IPS DF 6.9 (cell line): ENCODE results near the gene FAM47E.
A peak's percentile ranks its signal among the peaks of the same experiment; 100 is the strongest.

Source experiments
- DNase-seq: peaks from one replicate; pipeline ENCODE4 v3.0.0-alpha.2; 2013; ENCODE audit warnings: low read depth, low spot score
- H3K27ac ChIP-seq: one replicate; pipeline ENCODE4 v1.5.1; 2013; ENCODE audit warnings: low read length, control low read depth
- H3K27me3 ChIP-seq: 2 replicates; pipeline ENCODE4 v1.6.1; 2013; ENCODE audit warnings: mild to moderate bottlenecking, low read length; ENCODE audit not compliant: control insufficient read depth, insufficient read depth
- H3K36me3 ChIP-seq: 2 replicates; pipeline ENCODE4 v1.6.1; 2013; ENCODE audit warnings: low read length; ENCODE audit not compliant: control insufficient read depth, insufficient read depth
- H3K4me1 ChIP-seq: 2 replicates; pipeline ENCODE4 v1.6.1; 2013; ENCODE audit warnings: low read length; ENCODE audit not compliant: control insufficient read depth, insufficient read depth
- H3K4me3 ChIP-seq: 2 replicates; pipeline ENCODE4 v1.5.1; 2013; ENCODE audit warnings: mild to moderate bottlenecking, low read length
- H3K9me3 ChIP-seq: 2 replicates; pipeline ENCODE4 v1.6.1; 2013; ENCODE audit warnings: low read length, inconsistent platforms; ENCODE audit not compliant: control insufficient read depth, insufficient read depth
- WGBS: extraction: QIAGEN DNeasy Blood & Tissue Kit; methylation state at CpG from one replicate; pipeline ENCODE4 v1.1.7; 2013; ENCODE audit warnings: mixed read lengths, missing lambda C conversion rate; ENCODE audit not compliant: insufficient read length, insufficient coverage; 5-methylcytosine and 5-hydroxymethylcytosine counted together

The FAM47E gene

GRCh38 chr4:76300012-76300411 is 48.5 kb downstream of the FAM47E start:
- no peak overlapping the region for H3K27ac ChIP-seq
- DNase-seq, result no peak
- H3K4me1 ChIP-seq, result no peaks in the 10 kb centered on the region

GRCh38 chr4:76301068-76301774 is 49.7 kb downstream of the FAM47E start:
- Histone ChIP-seq H3K27me3 (peaks cover 5% of the 10 kb centered on the region; the same call in 1 of the 2 replicates), H3K27ac (no peak overlapping the region), H3K4me3 (no peak overlapping the region), H3K9me3 (no peaks in the 10 kb centered on the region), H3K36me3 (no peaks in the 10 kb centered on the region), H3K4me1 (peaks cover 2% of the 10 kb centered on the region)
- no CpG with 5 or more reads among the region's 4 CpGs for WGBS
- no peak for DNase-seq

More at GRCh38 chr4:76300012-76300411, 48.5 kb downstream of the FAM47E start:
- Histone ChIP-seq H3K4me3 (no peak overlapping the region), H3K27me3 (no peaks in the 10 kb centered on the region), H3K9me3 (no peaks in the 10 kb centered on the region), H3K36me3 (no peaks in the 10 kb centered on the region)
- WGBS, result no CpG with 5 or more reads among the region's 4 CpGs

DNA sequence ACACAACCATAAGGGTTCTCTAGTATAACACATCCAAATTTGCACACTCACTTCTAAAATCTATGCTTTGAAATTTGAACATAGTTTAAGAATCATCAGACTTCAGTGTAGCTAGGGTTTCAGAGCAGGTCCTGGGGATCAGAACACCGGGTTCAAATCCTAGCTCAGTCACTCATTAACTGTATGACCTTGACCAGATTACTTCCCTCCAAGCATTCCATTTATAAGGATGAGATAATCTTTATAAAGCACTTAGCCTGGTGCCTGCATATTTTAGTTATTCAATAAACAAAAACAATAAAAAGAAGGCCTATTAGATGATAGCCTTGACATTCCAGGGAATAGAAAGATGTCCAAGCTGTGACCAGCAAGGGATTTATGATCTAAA is 50.2 kb downstream of the FAM47E start:
- H3K9me3 ChIP-seq, result no peaks in the 10 kb centered on the region
- WGBS, result no CpG with 5 or more reads among the region's 1 CpG
- peaks cover 5% of the 10 kb centered on the region; the same call in 1 of the 2 replicates for H3K27me3 ChIP-seq
- H3K4me1 ChIP-seq, result peaks cover 2% of the 10 kb centered on the region
- no peak overlapping the region for H3K27ac ChIP-seq
- no peak overlapping the region for H3K4me3 ChIP-seq
- H3K36me3 ChIP-seq, result no peaks in the 10 kb centered on the region
- DNase-seq, result no peak

DNA sequence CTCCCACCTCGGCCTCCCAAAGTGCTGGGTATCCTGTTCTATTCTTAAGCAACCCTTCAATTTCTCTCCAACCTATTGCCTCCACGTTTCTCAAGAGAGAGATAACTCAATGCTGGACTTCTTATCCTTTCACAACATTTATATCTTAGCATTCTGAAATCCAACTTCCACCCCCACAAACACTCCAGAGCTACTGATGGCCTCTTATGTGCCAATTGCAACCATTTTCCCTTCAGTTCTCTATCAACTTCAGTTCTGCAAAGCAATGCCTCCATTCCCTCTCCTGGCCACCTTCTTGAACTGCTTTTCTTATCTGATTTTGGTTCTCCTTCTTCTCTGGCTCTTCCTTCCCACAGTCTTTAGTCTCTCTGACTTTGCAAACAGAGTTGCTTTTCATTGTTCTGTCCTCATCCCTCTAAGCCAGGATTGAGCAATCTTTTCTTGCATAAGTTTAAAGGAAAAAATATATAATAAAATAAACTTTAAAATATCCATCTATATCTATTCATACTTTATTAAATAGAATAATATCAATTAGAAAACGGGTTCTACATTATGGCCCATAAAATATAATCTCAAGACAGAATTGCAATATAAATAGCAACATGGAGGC is 51.4 kb downstream of the FAM47E start:
- H3K27ac ChIP-seq, result no peak overlapping the region
- peaks cover 5% of the 10 kb centered on the region; the same call in 1 of the 2 replicates for H3K27me3 ChIP-seq
- peaks cover 3% of the 10 kb centered on the region for H3K4me1 ChIP-seq
- no peak for DNase-seq
- H3K4me3 ChIP-seq, result no peak overlapping the region
- H3K9me3 ChIP-seq, result no peaks in the 10 kb centered on the region
- 100% methylated on average over 1 of the region's 3 CpGs for WGBS
- no peaks in the 10 kb centered on the region for H3K36me3 ChIP-seq

DNA sequence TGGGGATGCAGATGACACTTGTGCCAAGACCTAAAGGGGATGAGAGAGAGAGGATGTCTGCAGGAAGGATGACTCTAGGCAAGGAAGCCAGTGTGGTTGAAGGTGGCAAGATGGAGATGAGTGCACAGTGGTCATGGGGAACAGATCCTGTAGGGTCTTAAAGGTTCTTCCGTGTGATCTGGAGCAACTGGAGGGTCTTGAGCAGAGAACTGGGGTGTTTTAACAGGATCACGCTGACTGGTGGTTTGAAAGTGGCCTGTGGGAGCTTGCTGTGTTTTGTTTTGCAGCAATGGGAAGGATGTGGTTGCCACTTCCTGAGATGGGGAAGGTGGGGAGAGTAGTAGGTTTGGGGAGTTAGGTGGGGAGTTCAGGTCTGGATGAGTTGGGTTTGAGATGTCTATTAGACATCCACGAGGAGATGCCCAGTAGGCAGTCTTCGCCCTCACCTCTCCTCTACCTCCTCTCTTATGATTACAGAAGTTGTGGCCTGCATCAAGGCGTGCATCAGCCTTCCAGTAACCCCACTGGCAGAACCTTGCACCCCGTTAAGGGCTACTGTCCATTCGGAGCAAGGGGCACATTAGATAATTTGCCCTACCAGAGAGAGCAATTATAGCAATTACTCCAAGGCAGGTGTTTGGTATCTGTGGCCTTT is 53.6 kb downstream of the FAM47E start:
- Histone ChIP-seq H3K27me3 (peaks cover 5% of the 10 kb centered on the region; the same call in 1 of the 2 replicates), H3K9me3 (no peaks in the 10 kb centered on the region), H3K27ac (no peak overlapping the region), H3K4me1 (peaks cover 3% of the 10 kb centered on the region), H3K36me3 (0 out of 2 replicates have a peak, but pooled peaks cover 5% of the 10 kb centered on the region), H3K4me3 (no peak overlapping the region)
- WGBS, result no CpG with 5 or more reads among the region's 7 CpGs
- no peak for DNase-seq

- Histone ChIP-seq H3K4me3 (peak within 1 kb of the TSS; percentile 79), H3K27ac (no peak within 1 kb of the TSS), H3K36me3 (0 out of 2 replicates have a peak, but pooled peaks cover 5% of the 10 kb centered on the region), H3K4me1 (peaks cover 3% of the 10 kb centered on the region), H3K27me3 (peaks cover 5% of the 10 kb centered on the region; the same call in 1 of the 2 replicates), H3K9me3 (no peaks in the 10 kb centered on the region)
- peak; percentile 31 for DNase-seq
- no CpG with 5 or more reads among the region's 85 CpGs for WGBS
These were observed 54.7 kb downstream of the FAM47E start, which contains the start of gene STBD1 for GRCh38 chr4:76305971-76306881. STBD1 (plus strand) TSS chr4:76306733; CDS start chr4:76306770, 37 bp downstream.

DNA sequence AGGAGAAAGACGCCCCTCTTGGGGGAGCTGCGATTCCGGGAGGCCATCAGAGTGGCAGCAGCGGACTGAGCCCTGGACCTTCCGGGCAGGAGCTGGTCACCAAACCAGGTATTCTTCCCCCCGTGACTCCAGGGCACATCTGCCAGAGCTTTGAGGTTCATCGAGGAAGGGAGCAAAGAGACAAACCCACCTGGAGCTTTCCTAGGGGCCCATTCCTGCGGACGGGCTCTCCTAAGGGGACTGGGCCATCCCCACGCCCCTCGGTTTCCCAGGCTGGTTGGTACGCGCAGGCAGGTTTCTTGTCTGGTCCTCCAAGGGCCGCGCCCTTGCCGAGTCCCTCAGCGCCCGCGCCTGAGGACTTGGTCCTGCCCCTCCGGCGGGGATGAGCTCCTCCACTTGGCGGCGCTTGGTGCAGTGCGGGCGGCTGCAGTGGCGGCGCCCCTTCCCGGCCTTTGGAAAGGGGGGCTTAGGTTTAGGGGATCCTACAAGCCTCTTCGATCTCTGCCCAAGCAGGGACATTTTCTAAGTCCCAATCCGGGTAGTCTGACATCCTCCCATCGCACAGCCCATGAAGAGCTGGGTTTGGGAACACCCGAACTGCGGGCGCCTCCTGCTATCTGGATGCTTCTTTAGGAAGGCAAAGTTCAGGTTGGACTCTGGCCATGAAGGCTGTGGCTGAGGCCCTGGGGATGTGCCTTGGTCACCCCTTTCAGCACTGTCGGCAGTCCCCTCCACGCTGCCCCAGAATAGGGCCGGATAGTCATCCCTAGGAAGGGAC is 55.5 kb downstream of the FAM47E start:
- Histone ChIP-seq H3K9me3 (no peaks in the 10 kb centered on the region), H3K27me3 (peaks cover 5% of the 10 kb centered on the region; the same call in 1 of the 2 replicates), H3K36me3 (0 out of 2 replicates have a peak, but pooled peaks cover 5% of the 10 kb centered on the region), H3K4me3 (peak overlapping the region; percentile 79), H3K4me1 (peaks cover 3% of the 10 kb centered on the region), H3K27ac (no peak overlapping the region)
- no CpG with 5 or more reads among the region's 37 CpGs for WGBS
- DNase-seq, result peak; percentile 13

DNA sequence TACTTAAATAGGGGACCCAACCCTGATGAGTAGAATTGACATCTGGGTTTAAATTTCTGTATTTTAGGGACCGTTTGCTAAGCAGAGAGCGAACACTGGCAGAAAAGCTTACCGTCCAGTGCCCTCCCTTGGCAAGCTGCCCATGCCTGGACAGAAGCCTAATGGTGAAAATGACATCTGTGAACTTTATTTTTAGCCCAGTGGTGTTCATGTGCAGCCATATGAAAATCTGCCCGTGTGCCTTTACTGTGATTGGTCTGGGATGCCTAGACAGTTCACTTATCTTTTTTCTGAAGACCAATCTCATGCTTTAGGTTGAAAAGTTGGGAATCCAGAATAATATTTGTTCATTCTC is 56.1 kb downstream of the FAM47E start:
- WGBS, result no CpG with 5 or more reads among the region's 4 CpGs
- no peaks in the 10 kb centered on the region for H3K9me3 ChIP-seq
- H3K27me3 ChIP-seq, result peaks cover 5% of the 10 kb centered on the region; the same call in 1 of the 2 replicates
- no peak overlapping the region; the same call in 1 of the 2 replicates for H3K4me3 ChIP-seq
- H3K27ac ChIP-seq, result no peak overlapping the region
- H3K36me3 ChIP-seq, result 0 out of 2 replicates have a peak, but pooled peaks cover 5% of the 10 kb centered on the region
- no peak for DNase-seq
- H3K4me1 ChIP-seq, result peaks cover 3% of the 10 kb centered on the region

- Histone ChIP-seq H3K4me3 (no peak overlapping the region), H3K36me3 (0 out of 2 replicates have a peak, but pooled peaks cover 5% of the 10 kb centered on the region), H3K4me1 (peaks cover 3% of the 10 kb centered on the region), H3K27me3 (peaks cover 5% of the 10 kb centered on the region; the same call in 1 of the 2 replicates), H3K27ac (no peak overlapping the region), H3K9me3 (no peaks in the 10 kb centered on the region)
- WGBS, result no CpG with 5 or more reads among the region's 6 CpGs
- no peak for DNase-seq
These were observed 57.0 kb downstream of the FAM47E start for GRCh38 chr4:76308548-76308947.
